ENCODE data around the gene WDR1.

The WDR1 gene

GRCh38 chr4:10080589-10081217 lies 35.9 kb downstream of the WDR1 start:
- no peak for DNase-seq (ENCODE audit: low read depth)
- no peak for TF ChIP-seq CTCF (conservative IDR thresholded peaks at IDR 0.05; ENCODE audit: control insufficient read depth, insufficient read depth, low read depth, low read length)
- no peak overlapping the region for H3K4me3 ChIP-seq (ENCODE audit: control insufficient read depth, low read depth, low read length)

- DNase-seq (ENCODE audit: low read depth), result no peak
- no peak for TF ChIP-seq CTCF (conservative IDR thresholded peaks at IDR 0.05; ENCODE audit: control insufficient read depth, insufficient read depth, low read depth, low read length)
- H3K4me3 ChIP-seq (ENCODE audit: control insufficient read depth, low read depth, low read length), result no peak overlapping the region
These were observed 36.5 kb downstream of the WDR1 start for GRCh38 chr4:10079912-10080588.

- DNase-seq (ENCODE audit: low read depth), result no peak
- TF ChIP-seq CTCF (conservative IDR thresholded peaks at IDR 0.05; ENCODE audit: control insufficient read depth, insufficient read depth, low read depth, low read length), result no peak
- no peak overlapping the region for H3K4me3 ChIP-seq (ENCODE audit: control insufficient read depth, low read depth, low read length)
These were observed 37.3 kb downstream of the WDR1 start for GRCh38 chr4:10079256-10079655.

- DNase-seq (ENCODE audit: low read depth), result no peak
- H3K4me3 ChIP-seq (ENCODE audit: control insufficient read depth, low read depth, low read length), result no peak overlapping the region
- TF ChIP-seq CTCF (conservative IDR thresholded peaks at IDR 0.05; ENCODE audit: control insufficient read depth, insufficient read depth, low read depth, low read length), result no peak
These were observed 37.9 kb downstream of the WDR1 start for GRCh38 chr4:10078481-10079233.

- DNase-seq (ENCODE audit: low read depth), result no peak
- no peak overlapping the region for H3K4me3 ChIP-seq (ENCODE audit: control insufficient read depth, low read depth, low read length)
- TF ChIP-seq CTCF (conservative IDR thresholded peaks at IDR 0.05; ENCODE audit: control insufficient read depth, insufficient read depth, low read depth, low read length), result no peak
These were observed 38.9 kb downstream of the WDR1 start for GRCh38 chr4:10077483-10078335.

- DNase-seq (ENCODE audit: low read depth), result no peak
- H3K4me3 ChIP-seq (ENCODE audit: control insufficient read depth, low read depth, low read length), result no peak overlapping the region
- TF ChIP-seq CTCF (conservative IDR thresholded peaks at IDR 0.05; ENCODE audit: control insufficient read depth, insufficient read depth, low read depth, low read length), result no peak
These were observed 39.5 kb downstream of the WDR1 start for GRCh38 chr4:10077076-10077475.
